CD4-positive, alpha-beta T cell treated with Interleukin-17A for 1 hour (primary cell): Measurements from ENCODE around the gene VPS8.
"Not testable (repeated sequence)": the region's sequence is repeated elsewhere in the genome, so short reads cannot be mapped to it uniquely, and the experiment has no call there.

Source experiments
- DNase-seq: peaks from one replicate; pipeline ENCODE4 v3.0.0-alpha.2; 2020

Gene VPS8

GRCh38 chr3:185009650-185010049 lies 197.7 kb downstream of the VPS8 start:
- DNase-seq: no peak

- DNase-seq: not testable (repeated sequence)
These were observed 205.6 kb downstream of the VPS8 start for GRCh38 chr3:185017584-185017983.

- DNase-seq: not testable (repeated sequence)
These were observed 206.0 kb downstream of the VPS8 start for GRCh38 chr3:185017996-185018395.

GRCh38 chr3:185021256-185021655 lies 209.3 kb downstream of the VPS8 start:
- DNase-seq: no peak

- DNase-seq: no peak
These were observed 212.4 kb downstream of the VPS8 start for GRCh38 chr3:185024406-185024805.

- DNase-seq: no peak
These were observed 213.0 kb downstream of the VPS8 start for GRCh38 chr3:185024966-185025365.

GRCh38 chr3:185028121-185028520 lies 216.2 kb downstream of the VPS8 start:
- DNase-seq: no peak

- DNase-seq: no peak
These were observed 217.1 kb downstream of the VPS8 start for GRCh38 chr3:185029086-185029485.

- DNase-seq: no peak
These were observed 218.4 kb downstream of the VPS8 start for GRCh38 chr3:185030399-185030798.

- DNase-seq: no peak
These were observed 219.0 kb downstream of the VPS8 start for GRCh38 chr3:185030951-185031350.

- no peak for DNase-seq
These were observed 225.8 kb downstream of the VPS8 start for GRCh38 chr3:185037801-185038200.

GRCh38 chr3:185040425-185040824 lies 228.5 kb downstream of the VPS8 start:
- no peak for DNase-seq

GRCh38 chr3:185041540-185041939 lies 229.6 kb downstream of the VPS8 start:
- no peak for DNase-seq

GRCh38 chr3:185042312-185043050 lies 230.5 kb downstream of the VPS8 start:
- DNase-seq: no peak

- no peak for DNase-seq
These were observed 234.2 kb downstream of the VPS8 start for GRCh38 chr3:185046164-185046515.

- no peak for DNase-seq
These were observed 234.6 kb downstream of the VPS8 start for GRCh38 chr3:185046603-185047002.

GRCh38 chr3:185049710-185050109 lies 237.7 kb downstream of the VPS8 start:
- no peak for DNase-seq

GRCh38 chr3:185051801-185052200 lies 239.8 kb downstream of the VPS8 start:
- DNase-seq: no peak

GRCh38 chr3:185052631-185053030 lies 240.7 kb downstream of the VPS8 start:
- DNase-seq: no peak

- DNase-seq: no peak
These were observed 244.9 kb downstream of the VPS8 start for GRCh38 chr3:185056908-185057307.

GRCh38 chr3:185057829-185058228 lies 245.9 kb downstream of the VPS8 start:
- DNase-seq: no peak

- DNase-seq: no peak
These were observed 246.8 kb downstream of the VPS8 start for GRCh38 chr3:185058796-185059195.

- no peak for DNase-seq
These were observed 247.8 kb downstream of the VPS8 start for GRCh38 chr3:185059766-185060165.

GRCh38 chr3:185060655-185061054 lies 248.7 kb downstream of the VPS8 start:
- no peak for DNase-seq

GRCh38 chr3:185062191-185062590 lies 250.2 kb downstream of the VPS8 start:
- DNase-seq: no peak
